Measurements from ENCODE around the gene ABCC5.

Gene ABCC5

DNA sequence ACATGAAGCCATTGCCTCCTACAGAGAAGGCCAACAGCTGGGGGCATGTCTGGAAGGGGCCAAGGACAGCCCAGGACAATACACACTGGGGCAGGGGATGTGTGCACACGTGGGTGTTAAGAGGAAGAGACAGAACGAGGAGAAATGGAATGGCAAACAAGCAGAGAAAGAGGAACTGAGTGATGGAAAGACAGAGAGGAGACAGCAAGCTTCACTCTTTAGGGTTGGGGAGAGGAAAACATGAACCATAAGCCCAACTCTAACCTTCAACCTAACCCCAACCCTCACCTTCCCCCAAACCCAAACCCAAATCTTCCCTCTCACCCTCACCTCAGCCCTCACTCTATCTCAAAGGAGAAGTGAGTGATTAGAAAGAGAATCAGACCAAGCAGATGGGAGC, 121.1 kb downstream of the ABCC5 start:
- H3K27ac ChIP-seq (ENCODE audit: low read length): no peak overlapping the region
- peaks cover 5% of the 10 kb centered on the region for H3K4me1 ChIP-seq (ENCODE audit: insufficient read depth, low read length)
- DNase-seq: no peak
- no peaks in the 10 kb centered on the region for H3K36me3 ChIP-seq (ENCODE audit: insufficient read depth, low read length)
- no peak overlapping the region for H3K4me3 ChIP-seq (ENCODE audit: low read depth in 1 of 2, low read length in 2 of 2)
- no peaks in the 10 kb centered on the region for H4K20me1 ChIP-seq (ENCODE audit: insufficient read depth, low read length)
- H3K9me3 ChIP-seq (ENCODE audit: insufficient read depth, low read length, severe bottlenecking): no peaks in the 10 kb centered on the region
- H3K4me2 ChIP-seq (ENCODE audit: insufficient read depth, low read length): no peak overlapping the region
- no peak overlapping the region for H3K9ac ChIP-seq (ENCODE audit: low read depth, low read length)
- peaks cover 5% of the 10 kb centered on the region for H3K27me3 ChIP-seq (ENCODE audit: insufficient read depth, low read length, poor library complexity)
- TF ChIP-seq, protein P1, sequence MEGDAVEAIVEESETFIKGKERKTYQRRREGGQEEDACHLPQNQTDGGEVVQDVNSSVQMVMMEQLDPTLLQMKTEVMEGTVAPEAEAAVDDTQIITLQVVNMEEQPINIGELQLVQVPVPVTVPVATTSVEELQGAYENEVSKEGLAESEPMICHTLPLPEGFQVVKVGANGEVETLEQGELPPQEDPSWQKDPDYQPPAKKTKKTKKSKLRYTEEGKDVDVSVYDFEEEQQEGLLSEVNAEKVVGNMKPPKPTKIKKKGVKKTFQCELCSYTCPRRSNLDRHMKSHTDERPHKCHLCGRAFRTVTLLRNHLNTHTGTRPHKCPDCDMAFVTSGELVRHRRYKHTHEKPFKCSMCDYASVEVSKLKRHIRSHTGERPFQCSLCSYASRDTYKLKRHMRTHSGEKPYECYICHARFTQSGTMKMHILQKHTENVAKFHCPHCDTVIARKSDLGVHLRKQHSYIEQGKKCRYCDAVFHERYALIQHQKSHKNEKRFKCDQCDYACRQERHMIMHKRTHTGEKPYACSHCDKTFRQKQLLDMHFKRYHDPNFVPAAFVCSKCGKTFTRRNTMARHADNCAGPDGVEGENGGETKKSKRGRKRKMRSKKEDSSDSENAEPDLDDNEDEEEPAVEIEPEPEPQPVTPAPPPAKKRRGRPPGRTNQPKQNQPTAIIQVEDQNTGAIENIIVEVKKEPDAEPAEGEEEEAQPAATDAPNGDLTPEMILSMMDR (IDR thresholded peaks at IDR 0.05; ENCODE audit: borderline replicate concordance, extremely low read depth, low read length, poor library complexity, severe bottlenecking): no peak
- no peak for TF ChIP-seq EZH2 (IDR thresholded peaks at IDR 0.05; ENCODE audit: borderline replicate concordance, low read depth, low read length, severe bottlenecking)
- no peak overlapping the region for H2AFZ ChIP-seq (ENCODE audit: low read depth, low read length)
- H3K79me2 ChIP-seq (ENCODE audit: insufficient read depth, low read length): no peaks in the 10 kb centered on the region
- ATAC-seq (ENCODE audit: insufficient read depth, low read depth): no peak

DNA sequence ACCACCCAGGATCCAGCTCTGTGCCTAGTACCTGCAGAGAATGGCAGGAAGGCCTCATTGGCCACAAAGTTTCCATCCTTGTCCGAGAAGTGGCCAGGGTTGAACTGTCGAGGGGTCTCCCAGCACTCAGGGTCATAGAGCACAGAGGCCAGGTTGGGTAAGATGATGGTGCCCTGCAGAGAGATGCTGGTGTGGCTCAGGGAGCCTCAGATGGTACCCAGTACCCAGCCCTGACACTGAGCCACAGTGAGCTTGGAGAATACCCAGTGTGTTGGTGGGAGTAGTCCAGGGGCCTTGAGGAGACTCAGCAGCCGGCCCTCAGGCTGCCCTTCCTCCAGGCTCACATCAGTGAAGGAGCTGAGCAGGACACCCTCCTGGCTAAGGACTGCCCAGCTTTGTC, 121.5 kb downstream of the ABCC5 start:
- Histone ChIP-seq H3K27me3 (ENCODE audit: insufficient read depth, low read length, poor library complexity) (peaks cover 5% of the 10 kb centered on the region), H3K4me1 (ENCODE audit: insufficient read depth, low read length) (peaks cover 5% of the 10 kb centered on the region), H3K9me3 (ENCODE audit: insufficient read depth, low read length, severe bottlenecking) (no peaks in the 10 kb centered on the region), H3K36me3 (ENCODE audit: insufficient read depth, low read length) (no peaks in the 10 kb centered on the region), H4K20me1 (ENCODE audit: insufficient read depth, low read length) (no peaks in the 10 kb centered on the region), H3K4me2 (ENCODE audit: insufficient read depth, low read length) (no peak overlapping the region), H3K4me3 (ENCODE audit: low read depth in 1 of 2, low read length in 2 of 2) (no peak overlapping the region), H3K27ac (ENCODE audit: low read length) (no peak overlapping the region), H3K79me2 (ENCODE audit: insufficient read depth, low read length) (no peaks in the 10 kb centered on the region), H3K9ac (ENCODE audit: low read depth, low read length) (no peak overlapping the region), H2AFZ (ENCODE audit: low read depth, low read length) (no peak overlapping the region)
- ATAC-seq (ENCODE audit: insufficient read depth, low read depth): no peak
- no peak for DNase-seq
- TF ChIP-seq, protein P1 (IDR thresholded peaks at IDR 0.05; ENCODE audit: borderline replicate concordance, extremely low read depth, low read length, poor library complexity, severe bottlenecking): no peak
- TF ChIP-seq EZH2 (IDR thresholded peaks at IDR 0.05; ENCODE audit: borderline replicate concordance, low read depth, low read length, severe bottlenecking): no peak

DNA sequence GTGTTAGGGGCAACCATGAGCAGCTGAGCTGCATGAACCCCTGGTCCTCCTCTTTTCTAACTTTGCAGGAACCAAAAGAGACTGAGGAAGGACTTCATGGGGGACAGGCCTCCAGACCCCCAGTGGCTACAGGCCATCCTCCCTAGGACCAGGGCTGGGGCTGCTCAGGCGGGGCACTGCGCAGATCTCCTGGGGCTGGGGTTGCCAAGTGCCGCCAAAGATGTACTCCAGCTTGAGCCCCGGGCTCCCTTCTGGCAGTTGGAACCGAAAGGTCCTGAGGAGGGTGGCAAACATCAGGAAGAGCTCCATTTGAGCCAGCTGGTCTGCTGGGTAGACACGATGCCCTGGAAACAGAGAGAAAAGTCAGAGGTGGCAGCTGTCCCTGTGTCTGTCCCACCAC, 121.9 kb downstream of the ABCC5 start:
- H3K79me2 ChIP-seq (ENCODE audit: insufficient read depth, low read length): no peaks in the 10 kb centered on the region

More for the DNA sequence above, 121.9 kb downstream of the ABCC5 start:
- Histone ChIP-seq H4K20me1 (ENCODE audit: insufficient read depth, low read length) (no peaks in the 10 kb centered on the region), H3K9ac (ENCODE audit: low read depth, low read length) (no peak overlapping the region), H3K27me3 (ENCODE audit: insufficient read depth, low read length, poor library complexity) (peaks cover 5% of the 10 kb centered on the region), H3K4me2 (ENCODE audit: insufficient read depth, low read length) (peak overlapping the region; percentile 34; the same call in 1 of the 2 replicates), H3K36me3 (ENCODE audit: insufficient read depth, low read length) (no peaks in the 10 kb centered on the region), H3K9me3 (ENCODE audit: insufficient read depth, low read length, severe bottlenecking) (no peaks in the 10 kb centered on the region), H3K4me3 (ENCODE audit: low read depth in 1 of 2, low read length in 2 of 2) (no peak overlapping the region), H2AFZ (ENCODE audit: low read depth, low read length) (no peak overlapping the region; the same call in 1 of the 2 replicates), H3K27ac (ENCODE audit: low read length) (no peak overlapping the region), H3K4me1 (ENCODE audit: insufficient read depth, low read length) (peaks cover 5% of the 10 kb centered on the region)
- TF ChIP-seq, protein P1 (IDR thresholded peaks at IDR 0.05; ENCODE audit: borderline replicate concordance, extremely low read depth, low read length, poor library complexity, severe bottlenecking): no peak
- TF ChIP-seq EZH2 (IDR thresholded peaks at IDR 0.05; ENCODE audit: borderline replicate concordance, low read depth, low read length, severe bottlenecking): no peak
- no peak for DNase-seq
- ATAC-seq (ENCODE audit: insufficient read depth, low read depth): no peak

Measured in DND-41 (cell line).